Sigmoid colon (tissue), 7 donors: ENCODE results near the gene LHX3. TPM values are rescaled to one million over a fixed set of nuclear protein-coding genes. Genes with fewer than 3 reads are reported as not detected.

Experiments used
- DNase-seq: peaks from one replicate; pipeline ENCODE4 v3.0.0-alpha.2; 2019
- H3K27ac ChIP-seq, 4 donors: fragments of 200-600 bp; sonication (generic); one replicate each; pipeline ENCODE4 v1.5.1; 2016 to 2019; ENCODE audit warnings: mild to moderate bottlenecking in 1 of 4
- H3K27me3 ChIP-seq, 3 donors: fragments of 200-600 bp; sonication (generic); one replicate each; pipeline ENCODE4 v1.5.1; 2019; ENCODE audit warnings: mild to moderate bottlenecking in 1 of 3
- H3K36me3 ChIP-seq, 4 donors: fragments of 200-600 bp; sonication (generic); one replicate each; pipeline ENCODE4 v1.5.1; 2016 to 2019
- H3K4me1 ChIP-seq, 4 donors: fragments of 200-600 bp; sonication (generic); one replicate each; pipeline ENCODE4 v1.5.1; 2017 to 2019
- H3K4me3 ChIP-seq, 4 donors: fragments of 200-600 bp; sonication (generic); one replicate each; pipeline ENCODE4 v1.5.1; 2017 to 2019; ENCODE audit warnings: mild to moderate bottlenecking in 2 of 4, moderate library complexity in 1 of 4
- H3K9me3 ChIP-seq, 4 donors: fragments of 200-600 bp in 3 of 4; sonication (generic) in 3 of 4; one replicate each; pipeline versions ENCODE4 v1.5.1 to v1.6.1; 2013 to 2019
- EP300 ChIP-seq, 4 donors: sonication (generic); formaldehyde crosslinking; IDR thresholded peaks; one replicate each; pipeline ENCODE4 v1.6.1; 2017; ENCODE audit warnings: antibody characterized with exemption in 4 of 4
- POLR2A ChIP-seq, 2 donors: fragments of 450-650 bp; IDR thresholded peaks; one replicate each; pipeline ENCODE4 v1.6.1; 2016; ENCODE audit warnings: antibody characterized with exemption in 2 of 2, mild to moderate bottlenecking in 2 of 2, moderate library complexity in 2 of 2
- POLR2AphosphoS5 ChIP-seq, 4 donors: sonication (generic); formaldehyde crosslinking; IDR thresholded peaks; one replicate each; pipeline ENCODE4 v1.6.1; 2017; ENCODE audit warnings: antibody characterized with exemption in 4 of 4
- WGBS, 2 donors: extraction: QIAGEN DNeasy Blood & Tissue Kit; methylation state at CpG; one replicate each; pipeline ENCODE4 v1.1.7; 2013; 5-methylcytosine and 5-hydroxymethylcytosine counted together
- intact Hi-C: fragments of 100-400 bp; cut with DNase I; formaldehyde crosslinking; loops from one replicate; pipeline ENCODE4 v1.15.1; 2023
- polyA plus RNA-seq, 3 donors: library from polyadenylated mRNA; stranded (reverse); fragments of 200-250 nt; gene quantifications; one replicate each; pipeline ENCODE4 v1.2.3, GENCODE V29; 2013
- total RNA-seq, 4 donors: library from RNA; depleted of rRNA; stranded (reverse); fragments of >200 nt; gene quantifications; one replicate each; pipeline ENCODE4 v1.1.0, GENCODE V29; 2016
- TF ChIP-seq, protein P1 (sequence below), 4 experiments: fragments of 450-650 bp in 3 of 4; fragments of 200-600 bp in 1 of 4; IDR thresholded peaks; one replicate each; pipeline ENCODE4 v1.5.1; 2016 to 2019; ENCODE audit warnings: antibody characterized with exemption in 4 of 4, mild to moderate bottlenecking in 3 of 4, moderate library complexity in 2 of 4
- donor health status: healthy with polysubstance abuse.
- donor health status: Bipolar disorder and iron deficiency.
- donor health status: healthy.

LHX3 gene
- total and polyA plus RNA-seq, 7 donors = not detected

DNA sequence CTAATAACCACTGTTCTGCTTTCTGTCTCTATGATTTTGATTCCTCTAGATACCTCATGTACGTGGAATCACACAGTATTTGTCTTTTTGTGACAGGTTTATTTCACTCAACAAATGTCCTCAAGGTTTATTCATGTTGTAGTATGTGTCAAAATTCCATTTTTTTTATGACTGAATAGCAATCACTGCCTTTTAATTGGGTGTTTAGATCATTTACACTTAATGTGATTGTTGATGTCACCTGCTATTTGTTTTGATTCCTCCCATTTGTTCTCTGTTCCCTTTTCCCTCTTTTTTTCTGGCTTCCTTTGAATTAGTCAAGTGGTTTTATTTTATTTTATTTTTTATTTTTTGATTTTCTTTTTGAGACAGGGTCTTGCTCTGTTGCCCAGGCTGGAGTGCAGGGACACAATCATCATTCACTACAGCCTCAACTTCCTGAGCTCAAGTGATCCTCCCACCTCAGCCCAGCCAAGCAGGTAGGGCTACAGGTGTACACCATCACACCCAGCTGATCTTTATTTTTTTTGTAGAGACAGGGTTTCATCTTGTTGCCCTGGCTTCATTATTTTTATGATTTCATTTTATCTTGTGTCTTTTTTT, 41.6 kb downstream of the LHX3 start:
- WGBS, 2 donors = 40 to 65% methylated on average over 1 of the region's 1 CpG
- Histone ChIP-seq H3K27ac (no peak overlapping the region), H3K9me3 (no peaks in the 10 kb centered on the region), H3K36me3 (no peaks in the 10 kb centered on the region), H3K4me3 (no peak overlapping the region), H3K27me3 (peaks cover 0 to 17% (median 4%) of the 10 kb centered on the region in 3 donors), H3K4me1 (no peaks in the 10 kb centered on the region)
- TF ChIP-seq, protein P1, sequence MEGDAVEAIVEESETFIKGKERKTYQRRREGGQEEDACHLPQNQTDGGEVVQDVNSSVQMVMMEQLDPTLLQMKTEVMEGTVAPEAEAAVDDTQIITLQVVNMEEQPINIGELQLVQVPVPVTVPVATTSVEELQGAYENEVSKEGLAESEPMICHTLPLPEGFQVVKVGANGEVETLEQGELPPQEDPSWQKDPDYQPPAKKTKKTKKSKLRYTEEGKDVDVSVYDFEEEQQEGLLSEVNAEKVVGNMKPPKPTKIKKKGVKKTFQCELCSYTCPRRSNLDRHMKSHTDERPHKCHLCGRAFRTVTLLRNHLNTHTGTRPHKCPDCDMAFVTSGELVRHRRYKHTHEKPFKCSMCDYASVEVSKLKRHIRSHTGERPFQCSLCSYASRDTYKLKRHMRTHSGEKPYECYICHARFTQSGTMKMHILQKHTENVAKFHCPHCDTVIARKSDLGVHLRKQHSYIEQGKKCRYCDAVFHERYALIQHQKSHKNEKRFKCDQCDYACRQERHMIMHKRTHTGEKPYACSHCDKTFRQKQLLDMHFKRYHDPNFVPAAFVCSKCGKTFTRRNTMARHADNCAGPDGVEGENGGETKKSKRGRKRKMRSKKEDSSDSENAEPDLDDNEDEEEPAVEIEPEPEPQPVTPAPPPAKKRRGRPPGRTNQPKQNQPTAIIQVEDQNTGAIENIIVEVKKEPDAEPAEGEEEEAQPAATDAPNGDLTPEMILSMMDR (IDR thresholded peaks at IDR 0.05) = no peak
- no peak for DNase-seq
- intact Hi-C loops = no loop called here

DNA sequence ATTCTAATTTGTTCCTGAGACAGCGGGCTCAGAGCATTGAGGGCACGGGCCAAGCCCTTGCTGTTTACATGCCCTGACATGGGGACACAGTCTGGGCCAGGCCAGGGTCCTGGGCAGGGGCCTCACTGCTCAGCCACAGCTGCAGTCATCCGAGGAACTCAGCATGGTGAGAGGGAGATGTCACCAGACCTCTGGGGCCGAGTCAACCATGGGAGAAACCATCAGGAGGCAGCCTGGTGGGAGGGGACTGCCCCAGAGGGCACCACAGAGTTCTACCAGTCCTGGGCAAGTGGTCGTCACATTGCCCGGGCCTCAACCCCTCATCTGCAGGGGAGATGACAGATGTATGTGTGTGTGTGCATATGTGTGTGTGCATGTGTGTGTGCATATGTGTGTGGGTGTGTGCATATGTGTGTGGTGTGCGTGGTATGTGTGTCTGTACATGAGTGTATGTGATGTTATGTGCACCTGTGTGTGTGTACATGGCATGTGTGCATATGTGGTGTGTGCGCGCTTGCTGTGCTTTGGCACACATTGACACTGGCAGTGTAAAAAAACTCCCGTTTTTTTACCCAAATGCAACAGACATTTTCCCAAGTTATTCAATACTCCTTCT, 43.8 kb downstream of the LHX3 start:
- WGBS, 2 donors = 66 to 77% methylated on average over 10 of the region's 10 CpGs

DNA sequence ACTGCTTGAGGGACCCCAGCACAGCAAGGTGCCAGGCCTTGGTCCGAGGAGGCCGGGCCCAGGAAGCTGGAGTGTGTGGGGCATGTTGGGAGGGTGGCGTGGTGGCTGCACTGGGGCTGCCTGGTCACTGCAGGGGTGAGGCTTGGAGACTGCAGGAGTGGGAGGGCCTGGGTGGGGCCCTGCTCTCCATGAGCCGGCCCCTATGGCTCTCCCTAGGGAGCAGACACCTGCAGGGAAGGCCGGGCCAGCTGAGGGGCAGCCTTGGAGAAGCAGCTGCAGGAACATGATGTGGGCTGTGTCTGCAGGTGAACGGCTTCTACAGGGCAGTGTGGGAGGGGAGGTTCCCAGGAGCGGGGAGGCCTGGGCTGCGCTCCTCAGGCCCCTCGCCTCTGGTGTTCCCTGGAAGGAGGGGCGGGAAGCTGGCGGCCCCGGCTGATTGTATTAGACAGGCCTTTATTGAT, 44.5 kb downstream of the LHX3 start:
- Histone ChIP-seq H3K4me3 (no peak overlapping the region), H3K9me3 (no peaks in the 10 kb centered on the region), H3K27ac (no peak overlapping the region), H3K4me1 (no peaks in the 10 kb centered on the region), H3K36me3 (no peaks in the 10 kb centered on the region), H3K27me3 (peaks cover 0 to 42% (median 22%) of the 10 kb centered on the region in 3 donors)
- TF ChIP-seq, protein P1 (IDR thresholded peaks at IDR 0.05) = no peak
- TF ChIP-seq POLR2AphosphoS5 (IDR thresholded peaks at IDR 0.05) = no peak
- no peak for TF ChIP-seq EP300 (IDR thresholded peaks at IDR 0.05)
- WGBS, 2 donors = 54 to 80% methylated on average over 12 of the region's 12 CpGs
- DNase-seq = no peak
- intact Hi-C loops = no loop called here

More for the DNA sequence above, 43.8 kb downstream of the LHX3 start:
- H3K4me1 ChIP-seq = no peaks in the 10 kb centered on the region
- no peak for DNase-seq
- H3K27me3 ChIP-seq = peaks cover 0 to 35% (median 16%) of the 10 kb centered on the region in 3 donors
- no peaks in the 10 kb centered on the region for H3K36me3 ChIP-seq
- no peak overlapping the region for H3K27ac ChIP-seq
- intact Hi-C loops = no loop called here
- TF ChIP-seq, protein P1 (IDR thresholded peaks at IDR 0.05) = no peak
- TF ChIP-seq POLR2A (IDR thresholded peaks at IDR 0.05) (no peak), POLR2AphosphoS5 (IDR thresholded peaks at IDR 0.05) (no peak)
- no peaks in the 10 kb centered on the region for H3K9me3 ChIP-seq
- no peak overlapping the region for H3K4me3 ChIP-seq

DNA sequence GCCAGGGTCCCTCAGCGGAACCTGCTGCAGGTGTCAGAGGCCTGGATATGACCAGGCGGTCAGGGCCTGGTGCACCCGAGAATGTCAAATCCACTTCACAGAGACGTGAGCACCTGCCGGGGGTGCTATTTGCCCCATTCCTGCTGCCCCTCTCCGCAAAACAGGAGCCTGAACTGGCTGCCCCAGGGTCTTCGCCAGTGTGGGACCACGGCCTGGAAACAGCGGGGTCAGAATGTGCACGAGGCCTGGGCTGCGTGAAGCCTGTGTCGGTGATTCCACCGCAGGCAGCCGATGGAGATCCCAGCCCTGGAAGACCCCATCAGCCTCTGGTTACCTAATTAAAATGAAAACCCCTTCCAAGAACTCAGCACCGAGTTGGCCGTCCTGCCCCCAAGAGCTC, 45.1 kb downstream of the LHX3 start:
- no peak overlapping the region for H3K27ac ChIP-seq
- intact Hi-C loops = no loop called here
- no peak overlapping the region for H3K4me3 ChIP-seq
- no peak for DNase-seq
- TF ChIP-seq POLR2AphosphoS5 (IDR thresholded peaks at IDR 0.05) = no peak
- TF ChIP-seq EP300 (IDR thresholded peaks at IDR 0.05) = no peak
- TF ChIP-seq POLR2A (IDR thresholded peaks at IDR 0.05) = no peak
- TF ChIP-seq, protein P1 (IDR thresholded peaks at IDR 0.05) = no peak
- peaks cover 2 to 48% (median 25%) of the 10 kb centered on the region in 3 donors for H3K27me3 ChIP-seq
- no peaks in the 10 kb centered on the region for H3K36me3 ChIP-seq
- 84 to 90% methylated on average over 16 of the region's 16 CpGs for WGBS, 2 donors
- H3K9me3 ChIP-seq = no peaks in the 10 kb centered on the region
- no peaks in the 10 kb centered on the region for H3K4me1 ChIP-seq
